ENCODE measurements around the gene FAM83G. TPM values are rescaled to one million over a fixed set of nuclear protein-coding genes. Genes with fewer than 3 reads are reported as not detected.

Gene FAM83G
- total and polyA plus RNA-seq, 2 donors (not counting 3 experiments of a cell fraction or from before 2014, with no cell fraction given) = 7.0 to 10.9 TPM

GRCh38 chr17:19005789-19006430, 1.3 kb upstream of the FAM83G start:
- peaks cover 24% of the 10 kb centered on the region for H3K4me1 ChIP-seq (ENCODE audit: control insufficient read depth, extremely low read depth, insufficient read depth, low read length)
- H3K4me3 ChIP-seq (replicated peaks in 1 of 3; ENCODE audit: insufficient read depth in 1 of 3, low read depth in 1 of 3, low read length in 3 of 3) = no peak overlapping the region
- dilution Hi-C loops (cut with MboI; ENCODE audit: extremely low pct_ligation_motif_present, low sequenced_read_pairs) = no loop called here
- H4K20me1 ChIP-seq (replicated peaks; ENCODE audit: control insufficient read depth, extremely low read depth, insufficient read depth, low read length) = no peaks in the 10 kb centered on the region
- TF ChIP-seq MYC (IDR thresholded peaks at IDR 0.05; ENCODE audit: low read depth, low read length) (no peak), GATA2 (IDR thresholded peaks at IDR 0.05; ENCODE audit: insufficient read depth, insufficient read length, low read depth, low read length) (no peak), JUN (IDR thresholded peaks at IDR 0.05; ENCODE audit: borderline replicate concordance, insufficient read depth, insufficient read length, low read depth) (no peak), POLR2A (IDR thresholded peaks at IDR 0.05; ENCODE audit: low read depth, low read length) (no peak), POLR2AphosphoS5 (IDR thresholded peaks at IDR 0.05; ENCODE audit: insufficient read depth, low read depth, low read length) (no peak), EZH2 (IDR thresholded peaks at IDR 0.05; ENCODE audit: borderline replicate concordance, low read depth, low read length, severe bottlenecking) (no peak), FOS (IDR thresholded peaks at IDR 0.05; ENCODE audit: borderline replicate concordance, insufficient read depth, low read length) (no peak)
- TF ChIP-seq, protein P1, sequence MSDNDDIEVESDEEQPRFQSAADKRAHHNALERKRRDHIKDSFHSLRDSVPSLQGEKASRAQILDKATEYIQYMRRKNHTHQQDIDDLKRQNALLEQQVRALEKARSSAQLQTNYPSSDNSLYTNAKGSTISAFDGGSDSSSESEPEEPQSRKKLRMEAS (IDR thresholded peaks at IDR 0.05; ENCODE audit: insufficient read depth, insufficient read length) = no peak
- TF ChIP-seq, protein P2, sequence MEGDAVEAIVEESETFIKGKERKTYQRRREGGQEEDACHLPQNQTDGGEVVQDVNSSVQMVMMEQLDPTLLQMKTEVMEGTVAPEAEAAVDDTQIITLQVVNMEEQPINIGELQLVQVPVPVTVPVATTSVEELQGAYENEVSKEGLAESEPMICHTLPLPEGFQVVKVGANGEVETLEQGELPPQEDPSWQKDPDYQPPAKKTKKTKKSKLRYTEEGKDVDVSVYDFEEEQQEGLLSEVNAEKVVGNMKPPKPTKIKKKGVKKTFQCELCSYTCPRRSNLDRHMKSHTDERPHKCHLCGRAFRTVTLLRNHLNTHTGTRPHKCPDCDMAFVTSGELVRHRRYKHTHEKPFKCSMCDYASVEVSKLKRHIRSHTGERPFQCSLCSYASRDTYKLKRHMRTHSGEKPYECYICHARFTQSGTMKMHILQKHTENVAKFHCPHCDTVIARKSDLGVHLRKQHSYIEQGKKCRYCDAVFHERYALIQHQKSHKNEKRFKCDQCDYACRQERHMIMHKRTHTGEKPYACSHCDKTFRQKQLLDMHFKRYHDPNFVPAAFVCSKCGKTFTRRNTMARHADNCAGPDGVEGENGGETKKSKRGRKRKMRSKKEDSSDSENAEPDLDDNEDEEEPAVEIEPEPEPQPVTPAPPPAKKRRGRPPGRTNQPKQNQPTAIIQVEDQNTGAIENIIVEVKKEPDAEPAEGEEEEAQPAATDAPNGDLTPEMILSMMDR (IDR thresholded peaks at IDR 0.05; ENCODE audit: extremely low read depth in 1 of 2, insufficient read depth in 1 of 2, low read depth in 1 of 2, low read length in 2 of 2) = no peak
- no peaks in the 10 kb centered on the region for H3K9me3 ChIP-seq (replicated peaks; ENCODE audit: control insufficient read depth, insufficient read depth, low read length)
- H3K79me2 ChIP-seq (ENCODE audit: control insufficient read depth, insufficient read depth, low read length) = peaks cover 28% of the 10 kb centered on the region
- H3K27ac ChIP-seq (ENCODE audit: insufficient read depth, low read depth, low read length) = no peak overlapping the region
- POLR2A ChIA-PET = no interaction called here
- FAIRE-seq (no peak), DNase-seq (ENCODE audit: low read depth, low spot score) (no peak)
- H2AFZ ChIP-seq (ENCODE audit: low read depth, low read length) = no peak overlapping the region
- CTCF ChIA-PET = interaction anchor here (0.9 kb wide), 1 partner anchor 46 kb away, joined by 3 read pairs; no protein-coding TSS in a partner anchor
- H3K9me1 ChIP-seq (replicated peaks; ENCODE audit: control insufficient read depth, extremely low read depth, insufficient read depth, low read length) = no peaks in the 10 kb centered on the region
- intact Hi-C loops (cut with micrococcal nuclease) = loop anchor here (2.0 kb wide), 1 partner anchor 45 kb away; no protein-coding TSS in a partner anchor
- H3K27me3 ChIP-seq (ENCODE audit: control insufficient read depth in 2 of 2, insufficient read depth in 2 of 2, low read length in 2 of 2) = no peaks in the 10 kb centered on the region
- H3K9ac ChIP-seq (replicated peaks; ENCODE audit: extremely low read depth, insufficient read depth, low read length) = no peak overlapping the region
- no TSS peak for BruUV-seq (replicated peaks)
- no peak overlapping the region for H3K4me2 ChIP-seq (ENCODE audit: insufficient read depth, low read length)
- no peaks in the 10 kb centered on the region for H3K36me3 ChIP-seq (ENCODE audit: control insufficient read depth in 2 of 2, extremely low read depth in 1 of 2, insufficient read depth in 2 of 2, low read length in 2 of 2)

Data from endothelial cell of umbilical vein (primary cell).